Measurements from ENCODE around the gene ANKS1B.

- TF ChIP-seq CTCF (IDR thresholded peaks at IDR 0.05), result no peak
- no peak for TF ChIP-seq EP300 (IDR thresholded peaks at IDR 0.05)
These were observed 1138.8 kb downstream of the ANKS1B start for GRCh38 chr12:98845957-98846356.
